Panc1 (cell line): ENCODE data around the gene MAPK8IP2. TPM values are rescaled to one million over a fixed set of nuclear protein-coding genes. Genes with fewer than 3 reads are reported as not detected.

Experiments used
- ATAC-seq: fragments of 200-7000 bp; cut with Tn5 transposase; 2 replicates; pipeline ENCODE4 v1.9.1; 2020; ENCODE audit warnings: mild to moderate bottlenecking, moderate library complexity
- BruUV-seq: library from RNA; stranded (reverse); fragments of 400-500 nt; replicated peaks from 2 replicates; lab custom pipeline; 2021; lab: Mats Ljungman, UMichigan
- CTCF ChIA-PET: fragments of 300-600 bp; sonication (Branson Sonifier 250); formaldehyde crosslinking; loops from one replicate; lab custom pipeline; 2022; ENCODE audit warnings: antibody characterized with exemption; lab: Charles Lee
- POLR2A ChIA-PET: fragments of 300-600 bp; sonication (Branson Sonifier 250); formaldehyde crosslinking; loops from one replicate; lab custom pipeline; 2022; ENCODE audit warnings: antibody characterized with exemption; lab: Charles Lee
- DNase-seq: peaks from one replicate; pipeline ENCODE4 v3.0.0-alpha.2; 2010; ENCODE audit warnings: low read depth, low spot score
- H3K27ac ChIP-seq: 2 replicates; pipeline ENCODE4 v1.5.1; 2011; ENCODE audit warnings: mild to moderate bottlenecking, low read length, inconsistent platforms
- H3K27me3 ChIP-seq: fragments of 200-500 bp; sonication (Bioruptor generic); 2 replicates; pipeline ENCODE4 v1.6.0; 2014; ENCODE audit warnings: low read length, inconsistent platforms; ENCODE audit not compliant: control insufficient read depth, insufficient read depth
- H3K36me3 ChIP-seq: fragments of 200-500 bp; sonication (Bioruptor generic); 2 replicates; pipeline ENCODE4 v1.5.1; 2014; ENCODE audit warnings: inconsistent platforms, mild to moderate bottlenecking, low read length, moderate library complexity; ENCODE audit not compliant: control insufficient read depth, insufficient read depth
- H3K4me1 ChIP-seq: 2 replicates; pipeline ENCODE4 v1.5.1; 2011; ENCODE audit warnings: inconsistent platforms, mild to moderate bottlenecking, low read length, moderate library complexity; ENCODE audit not compliant: control insufficient read depth, insufficient read depth
- H3K4me3 ChIP-seq, 2 experiments: 2 replicates each; pipeline ENCODE4 v1.5.1; 2011 to 2012; ENCODE audit warnings: low read depth in 2 of 2, low read length in 2 of 2, mild to moderate bottlenecking in 2 of 2, inconsistent platforms in 1 of 2, moderate library complexity in 1 of 2
- H3K9me3 ChIP-seq: fragments of 200-500 bp; sonication (Bioruptor generic); 2 replicates; pipeline ENCODE4 v1.5.1; 2014; ENCODE audit warnings: low read depth, mild to moderate bottlenecking, inconsistent platforms, low read length, moderate library complexity; ENCODE audit not compliant: control insufficient read depth, insufficient read depth
- CTCF ChIP-seq: fragments of 450-650 bp; IDR thresholded peaks from 2 replicates; pipeline ENCODE4 v1.5.1; 2017; ENCODE audit warnings: mild to moderate bottlenecking
- POLR2AphosphoS5 ChIP-seq: IDR thresholded peaks from 2 replicates; pipeline ENCODE4 v1.6.1; 2012; ENCODE audit warnings: mild to moderate bottlenecking, low read depth, low read length, moderate library complexity
- REST ChIP-seq, 2 experiments: IDR thresholded peaks; 2 replicates each; pipeline ENCODE4 v1.6.1; 2011 to 2012; ENCODE audit warnings: low read depth in 2 of 2, control low read depth in 1 of 2, low read length in 1 of 2, mild to moderate bottlenecking in 1 of 2, moderate library complexity in 1 of 2; ENCODE audit not compliant: insufficient read depth in 1 of 2
- SIN3A ChIP-seq: IDR thresholded peaks from 2 replicates; pipeline ENCODE4 v1.6.1; 2012; ENCODE audit warnings: low read depth, mild to moderate bottlenecking, low read length, moderate library complexity, borderline replicate concordance; ENCODE audit not compliant: insufficient read depth
- TCF7L2 ChIP-seq: IDR thresholded peaks from 2 replicates; pipeline ENCODE4 v1.6.1; 2011; ENCODE audit warnings: mild to moderate bottlenecking, low read depth, low read length, inconsistent platforms
- in situ Hi-C: cut with HindIII; loops from 2 replicates; pipeline ENCODE4 v1.10.0; 2016; ENCODE audit warnings: low sequenced_read_pairs, low pct_unique_long_range_greater_than_20kb
- intact Hi-C: fragments of 100-400 bp; cut with micrococcal nuclease; formaldehyde crosslinking; loops from one replicate; pipeline ENCODE4 v1.10.0; 2022; ENCODE audit not compliant: unreplicated experiment
- total RNA-seq: library from RNA; stranded (reverse); gene quantifications from one replicate; pipeline ENCODE4 v1.2.1, GENCODE V29; 2021; ENCODE audit not compliant: unreplicated experiment

The MAPK8IP2 gene
- total RNA-seq, 1 experiment from 2014 or later: 38.4 TPM

GRCh38 chr22:50626314-50626849 is 25.8 kb downstream of the MAPK8IP2 start:
- intact Hi-C loops: loop anchor here (1.0 kb wide), 1 partner anchor 65 kb away; no protein-coding TSS in a partner anchor

GRCh38 chr22:50626850-50627641 is 26.5 kb downstream of the MAPK8IP2 start:
- POLR2A ChIA-PET: no interaction called here
- TF ChIP-seq POLR2AphosphoS5 (no peak), SIN3A (no peak), CTCF (no peak), REST (IDR thresholded peaks at IDR 0.05; ENCODE audit: insufficient read depth in 1 of 2, low read depth in 2 of 2, low read length in 1 of 2) (no peak), TCF7L2 (no peak)
- H3K36me3 ChIP-seq: no peaks in the 10 kb centered on the region; the same call in 1 of the 2 replicates
- peak overlapping the region; percentile 82 to 85 for H3K4me3 ChIP-seq
- ATAC-seq (no peak), DNase-seq (no peak)
- in situ Hi-C loops: no loop called here
- BruUV-seq: no TSS peak
- H3K27me3 ChIP-seq: no peaks in the 10 kb centered on the region
- H3K9me3 ChIP-seq: no peaks in the 10 kb centered on the region
- CTCF ChIA-PET: interaction anchor here (0.8 kb wide), 1 partner anchor 64 kb away, joined by 4 read pairs; no protein-coding TSS in a partner anchor
- peaks cover 4% of the 10 kb centered on the region for H3K4me1 ChIP-seq
- peak overlapping the region; percentile 81 for H3K27ac ChIP-seq
- intact Hi-C loops: loop anchor here (1.0 kb wide), 1 partner anchor 64 kb away; no protein-coding TSS in a partner anchor

More at GRCh38 chr22:50626314-50626849, 25.8 kb downstream of the MAPK8IP2 start:
- H3K27ac ChIP-seq: no peak overlapping the region
- peak overlapping the region in 1 of 2 experiments; percentile 85; a peak in 1 of 4 replicates for H3K4me3 ChIP-seq
- H3K9me3 ChIP-seq: no peaks in the 10 kb centered on the region
- ATAC-seq (0 out of 2 replicates have a peak, but pooled peaks have one; percentile 3), DNase-seq (no peak)
- no peaks in the 10 kb centered on the region; the same call in 1 of the 2 replicates for H3K36me3 ChIP-seq
- in situ Hi-C loops: no loop called here
- peaks cover 7% of the 10 kb centered on the region for H3K4me1 ChIP-seq
- BruUV-seq: no TSS peak
- TF ChIP-seq CTCF: peak; percentile 21
- no peak for TF ChIP-seq POLR2AphosphoS5
- TF ChIP-seq TCF7L2: no peak
- no peaks in the 10 kb centered on the region for H3K27me3 ChIP-seq
- ChIA-PET CTCF (no interaction called here), POLR2A (no interaction called here)
